Endometrial microvascular endothelial cells (primary cell): ENCODE results near the gene CTAGE4. TPM values are rescaled to one million over a fixed set of nuclear protein-coding genes. Genes with fewer than 3 reads are reported as not detected.
"Not testable (repeated sequence)": the region's sequence is repeated elsewhere in the genome, so short reads cannot be mapped to it uniquely, and the experiment has no call there.

Source experiments
- in situ Hi-C: cut with HindIII; loops from 2 replicates; pipeline ENCODE4 v1.10.0; 2017; ENCODE audit warnings: low sequenced_read_pairs, low pct_unique_long_range_greater_than_20kb; ENCODE audit errors: inconsistent ontology term
- total RNA-seq: library from RNA; depleted of rRNA; stranded (reverse); fragments of >200 nt; gene quantifications from one replicate; pipeline ENCODE4 v1.2.3, GENCODE V29; 2015; ENCODE audit errors: inconsistent ontology term

Gene CTAGE4
- total RNA-seq, 1 donor from 2014 or later, result 0.19 TPM

DNA sequence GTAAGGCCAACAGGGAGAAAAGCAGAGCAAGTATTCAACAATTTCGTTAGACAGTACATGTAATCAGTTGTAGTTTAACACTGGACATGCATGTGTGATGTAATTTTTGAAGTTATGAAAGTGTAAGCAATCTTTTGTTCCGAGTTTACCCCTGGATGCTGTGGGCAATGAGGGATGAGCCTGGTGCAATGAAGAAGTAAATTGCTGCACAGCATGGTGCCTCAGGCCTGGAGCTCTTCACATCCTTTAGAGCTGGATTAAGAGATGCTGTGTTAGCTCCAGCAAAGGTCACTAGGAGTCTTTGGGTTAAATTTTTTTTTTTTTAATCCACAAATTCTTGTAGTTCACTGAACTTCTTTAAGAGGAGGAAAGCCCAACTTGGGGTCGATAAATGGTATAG is 19.8 kb downstream of the CTAGE4 start:
- in situ Hi-C loops, result not testable (repeated sequence)

DNA sequence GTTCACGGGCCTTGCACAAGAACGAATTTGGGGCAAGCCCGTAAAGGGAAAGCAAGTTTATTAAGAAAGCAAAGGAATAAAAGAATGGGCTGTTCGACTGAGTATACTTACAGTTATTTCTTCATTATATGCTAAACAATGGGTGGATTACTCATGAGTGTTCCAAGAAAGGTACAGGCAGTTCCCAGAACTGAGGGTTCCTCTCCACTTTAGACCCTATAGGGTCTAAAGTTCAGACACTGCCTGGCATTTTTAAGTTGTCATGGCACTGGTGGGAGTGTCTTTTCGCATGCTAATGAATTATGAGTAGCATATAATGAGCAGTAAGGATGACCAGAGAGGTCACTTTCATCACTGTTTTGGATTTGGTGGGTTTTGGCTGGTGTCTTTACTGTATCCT is 22.0 kb downstream of the CTAGE4 start:
- in situ Hi-C loops, result not testable (repeated sequence)

- in situ Hi-C loops, result not testable (repeated sequence)
These were observed 33.9 kb downstream of the CTAGE4 start for GRCh38 chr7:144217200-144217599.

GRCh38 chr7:144218581-144218980 is 35.3 kb downstream of the CTAGE4 start:
- in situ Hi-C loops, result not testable (repeated sequence)

DNA sequence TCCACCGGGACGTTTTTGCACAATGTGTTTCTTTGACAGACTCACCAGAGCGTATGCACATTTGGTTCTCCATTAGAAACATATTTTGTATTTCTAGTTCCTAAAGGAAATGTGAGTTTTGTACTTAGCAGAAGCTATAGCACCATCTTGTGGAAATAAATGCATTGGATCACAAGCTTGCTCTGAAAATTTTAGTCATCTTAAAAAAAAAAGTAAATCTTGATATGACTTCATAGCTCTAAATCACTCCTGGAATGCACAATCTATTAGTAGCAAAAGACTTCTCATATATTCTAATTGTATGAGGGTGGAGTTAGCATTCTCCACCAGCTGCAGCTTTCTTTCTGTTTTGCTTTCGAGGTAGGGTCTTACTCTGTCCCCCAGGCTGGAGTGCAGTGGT is 35.9 kb downstream of the CTAGE4 start:
- in situ Hi-C loops, result not testable (repeated sequence)

DNA sequence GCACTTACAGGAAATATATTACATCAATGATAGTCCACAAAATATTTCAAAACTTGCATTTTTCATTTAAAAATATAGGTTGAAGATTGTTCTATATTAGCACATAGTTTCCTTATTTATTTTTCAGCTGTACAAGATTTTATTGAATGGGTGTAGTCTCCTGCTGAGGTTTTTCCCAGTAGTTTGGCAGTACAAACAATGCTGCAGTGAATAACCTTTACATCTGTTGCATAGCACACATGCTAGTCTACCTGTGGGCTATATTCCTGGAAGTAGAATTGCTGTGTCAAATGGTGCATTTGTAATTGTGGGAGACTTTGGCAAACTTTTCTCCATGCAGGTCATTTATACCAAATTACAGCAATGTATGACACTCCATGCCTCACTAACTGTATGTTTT is 37.3 kb downstream of the CTAGE4 start:
- in situ Hi-C loops, result not testable (repeated sequence)

DNA sequence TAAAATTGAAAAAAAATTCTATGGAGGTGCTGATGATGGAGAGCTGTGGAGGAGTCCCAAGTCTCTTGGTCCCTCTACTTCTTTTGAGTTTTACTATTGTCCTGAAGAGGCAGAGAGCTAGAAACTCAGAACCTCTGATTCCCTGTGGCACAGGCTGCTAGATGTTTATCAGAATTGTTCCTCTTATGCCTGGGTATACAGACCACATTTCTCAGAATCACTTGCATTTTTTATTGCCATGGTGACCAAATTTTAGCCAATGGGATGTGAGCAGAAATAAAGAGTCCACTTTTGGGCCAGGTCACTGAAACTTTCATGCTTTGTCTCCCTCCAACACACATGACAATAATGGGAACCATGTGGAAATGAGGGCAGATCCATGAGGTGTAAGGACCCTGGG is 40.4 kb downstream of the CTAGE4 start:
- in situ Hi-C loops, result not testable (repeated sequence)

DNA sequence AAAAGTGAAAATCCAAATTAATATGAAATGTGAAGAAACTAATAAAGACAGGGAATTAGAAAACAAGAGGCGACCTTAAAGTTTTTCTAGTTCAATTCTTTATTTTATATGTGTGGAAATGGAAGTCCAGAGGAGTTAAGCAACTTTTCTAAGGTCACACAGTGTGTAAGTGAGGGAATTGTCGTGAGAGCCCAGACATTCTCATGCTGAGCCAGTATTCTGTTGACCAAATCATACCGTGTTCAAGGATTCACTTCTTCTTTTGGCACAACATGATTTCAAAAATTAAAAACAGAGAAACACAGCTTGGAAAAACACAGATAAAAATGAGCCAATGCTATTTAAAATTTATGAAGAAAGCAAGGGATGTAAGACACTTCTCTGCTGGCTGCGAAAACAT is 43.6 kb downstream of the CTAGE4 start:
- in situ Hi-C loops, result not testable (repeated sequence)

GRCh38 chr7:144228810-144229209 is 45.5 kb downstream of the CTAGE4 start:
- in situ Hi-C loops, result not testable (repeated sequence)

DNA sequence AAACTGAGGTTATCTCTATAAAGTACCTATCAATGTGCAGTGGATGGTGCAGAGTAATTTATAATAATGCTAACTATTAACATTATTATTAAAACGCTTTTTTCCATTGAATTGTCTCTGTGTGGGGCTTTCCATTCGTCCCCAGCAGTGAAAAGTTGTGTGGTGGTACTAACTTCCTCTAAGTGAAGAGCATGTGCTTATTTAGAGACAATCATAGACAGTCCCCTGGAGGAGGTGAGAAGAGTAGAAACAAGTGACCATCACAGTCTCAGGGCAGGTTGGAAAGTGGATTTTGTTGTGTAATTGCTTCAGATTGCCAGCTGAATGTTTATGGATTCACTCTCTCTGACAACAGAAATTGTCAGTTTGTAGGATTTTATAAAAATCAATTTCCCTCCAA is 47.8 kb downstream of the CTAGE4 start:
- in situ Hi-C loops, result not testable (repeated sequence)

DNA sequence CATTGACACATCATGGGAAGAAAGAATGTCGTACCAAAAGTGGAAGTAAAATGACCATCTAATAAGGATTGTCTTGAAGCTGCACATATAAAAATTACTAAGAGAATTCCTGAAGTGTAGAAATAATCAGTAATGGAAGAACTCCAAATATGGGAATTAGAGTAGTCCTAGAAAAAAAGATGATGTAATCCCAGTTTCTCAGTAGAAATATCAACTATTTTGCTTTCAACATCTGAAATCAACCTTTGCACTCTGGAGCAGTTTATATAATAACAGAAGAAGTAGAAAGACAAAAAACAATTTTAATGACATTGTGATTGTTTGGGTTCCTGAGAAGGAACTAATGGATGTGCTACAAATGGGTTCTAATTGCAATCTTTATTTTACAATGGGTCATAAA is 49.8 kb downstream of the CTAGE4 start:
- in situ Hi-C loops, result not testable (repeated sequence)

Other genes starting within 250 kb of the CTAGE4 start
- not detected for gene OR2F2, start 248.2 kb upstream of the CTAGE4 start, total RNA-seq
- not detected for gene OR2F1, start 228.6 kb upstream of the CTAGE4 start, total RNA-seq
- not detected for gene OR6B1, start 183.1 kb upstream of the CTAGE4 start, total RNA-seq
- gene OR2A5, start 134.5 kb upstream of the CTAGE4 start, total RNA-seq, result not detected
- gene OR2A25, start 113.7 kb upstream of the CTAGE4 start, total RNA-seq, result not detected
- gene OR2A12, start 97.2 kb upstream of the CTAGE4 start, total RNA-seq, result not detected
- not detected for gene OR2A2, start 73.9 kb upstream of the CTAGE4 start, total RNA-seq
- gene OR2A14, start 60.3 kb upstream of the CTAGE4 start, total RNA-seq, result not detected
- not detected for gene ARHGEF35, start 12.4 kb downstream of the CTAGE4 start, total RNA-seq
- not detected for gene OR2A42, start 56.1 kb downstream of the CTAGE4 start, total RNA-seq
- 0.09 TPM for gene OR2A7, start 81.3 kb downstream of the CTAGE4 start, total RNA-seq
- 0.19 TPM for gene CTAGE8, start 85.8 kb downstream of the CTAGE4 start, total RNA-seq
- not detected for gene OR2A1, start 129.0 kb downstream of the CTAGE4 start, total RNA-seq
- gene ARHGEF5, start 171.9 kb downstream of the CTAGE4 start, total RNA-seq, result 3.5 TPM
- gene NOBOX, start 220.2 kb downstream of the CTAGE4 start, total RNA-seq, result not detected